Right atrium auricular region (tissue), 2 donors: ENCODE measurements around the gene FBXO46. TPM values are rescaled to one million over a fixed set of nuclear protein-coding genes. Genes with fewer than 3 reads are reported as not detected.

Experiments used
- DNase-seq: peaks from one replicate; pipeline ENCODE4 v3.0.0-alpha.2; 2019; ENCODE audit warnings: low spot score
- H3K27ac ChIP-seq, 2 donors: fragments of 200-600 bp; sonication (generic); 1 replicate in 1 of 2; 2 replicates in 1 of 2; pipeline ENCODE4 v1.5.1; 2016 to 2019
- H3K27me3 ChIP-seq, 2 donors: fragments of 200-600 bp; sonication (generic); one replicate each; pipeline versions ENCODE4 v1.5.1 to v1.6.0; 2017 to 2019
- H3K36me3 ChIP-seq: fragments of 200-600 bp; sonication (generic); one replicate; pipeline ENCODE4 v1.5.1; 2016
- H3K4me1 ChIP-seq, 2 donors: fragments of 200-600 bp; sonication (generic); one replicate each; pipeline versions ENCODE4 v1.5.1 to v1.6.0; 2017 to 2019
- H3K4me3 ChIP-seq, 2 donors: fragments of 200-600 bp; sonication (generic); 1 replicate in 1 of 2; 2 replicates in 1 of 2; pipeline ENCODE4 v1.5.1; 2017 to 2019; ENCODE audit warnings: mild to moderate bottlenecking in 1 of 2, moderate library complexity in 1 of 2
- H3K9me3 ChIP-seq, 2 donors: fragments of 200-600 bp; sonication (generic); one replicate each; pipeline ENCODE4 v1.5.1; 2019
- total RNA-seq, 2 donors: library from RNA; depleted of rRNA; stranded (reverse); fragments of >200 nt; gene quantifications; one replicate each; pipeline ENCODE4 v1.1.0, GENCODE V29; 2016
- TF ChIP-seq, protein P1 (sequence below), 2 donors: fragments of 200-600 bp; sonication (generic); IDR thresholded peaks; one replicate each; pipeline ENCODE4 v1.5.1; 2019; ENCODE audit warnings: antibody characterized with exemption in 2 of 2

Gene FBXO46
- total RNA-seq, 2 donors from 2014 or later, result 11.6 to 12.1 TPM

- Histone ChIP-seq H3K9me3 (no peaks in the 10 kb centered on the region), H3K36me3 (peaks cover 19% of the 10 kb centered on the region), H3K4me3 (no peak overlapping the region), H3K27me3 (no peaks in the 10 kb centered on the region), H3K4me1 (peaks cover 0 to 4% of the 10 kb centered on the region in 2 donors), H3K27ac (peak overlapping the region; percentile 61 to 80)
- no peak for DNase-seq
- TF ChIP-seq, protein P1, sequence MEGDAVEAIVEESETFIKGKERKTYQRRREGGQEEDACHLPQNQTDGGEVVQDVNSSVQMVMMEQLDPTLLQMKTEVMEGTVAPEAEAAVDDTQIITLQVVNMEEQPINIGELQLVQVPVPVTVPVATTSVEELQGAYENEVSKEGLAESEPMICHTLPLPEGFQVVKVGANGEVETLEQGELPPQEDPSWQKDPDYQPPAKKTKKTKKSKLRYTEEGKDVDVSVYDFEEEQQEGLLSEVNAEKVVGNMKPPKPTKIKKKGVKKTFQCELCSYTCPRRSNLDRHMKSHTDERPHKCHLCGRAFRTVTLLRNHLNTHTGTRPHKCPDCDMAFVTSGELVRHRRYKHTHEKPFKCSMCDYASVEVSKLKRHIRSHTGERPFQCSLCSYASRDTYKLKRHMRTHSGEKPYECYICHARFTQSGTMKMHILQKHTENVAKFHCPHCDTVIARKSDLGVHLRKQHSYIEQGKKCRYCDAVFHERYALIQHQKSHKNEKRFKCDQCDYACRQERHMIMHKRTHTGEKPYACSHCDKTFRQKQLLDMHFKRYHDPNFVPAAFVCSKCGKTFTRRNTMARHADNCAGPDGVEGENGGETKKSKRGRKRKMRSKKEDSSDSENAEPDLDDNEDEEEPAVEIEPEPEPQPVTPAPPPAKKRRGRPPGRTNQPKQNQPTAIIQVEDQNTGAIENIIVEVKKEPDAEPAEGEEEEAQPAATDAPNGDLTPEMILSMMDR (IDR thresholded peaks at IDR 0.05), result no peak
Measured at GRCh38 chr19:45710356-45711130, 20.2 kb downstream of the FBXO46 start.

GRCh38 chr19:45705710-45706415 lies 24.8 kb downstream of the FBXO46 start:
- no peak for DNase-seq
- H3K9me3 ChIP-seq, result no peaks in the 10 kb centered on the region
- H3K36me3 ChIP-seq, result no peaks in the 10 kb centered on the region
- no peak overlapping the region for H3K27ac ChIP-seq
- no peaks in the 10 kb centered on the region for H3K27me3 ChIP-seq
- TF ChIP-seq, protein P1 (IDR thresholded peaks at IDR 0.05), result no peak
- H3K4me3 ChIP-seq, result no peak overlapping the region
- no peaks in the 10 kb centered on the region for H3K4me1 ChIP-seq

GRCh38 chr19:45705115-45705514 lies 25.6 kb downstream of the FBXO46 start:
- Histone ChIP-seq H3K27ac (no peak overlapping the region), H3K9me3 (no peaks in the 10 kb centered on the region), H3K4me3 (no peak overlapping the region), H3K27me3 (no peaks in the 10 kb centered on the region), H3K4me1 (no peaks in the 10 kb centered on the region), H3K36me3 (no peaks in the 10 kb centered on the region)
- TF ChIP-seq, protein P1 (IDR thresholded peaks at IDR 0.05), result no peak
- no peak for DNase-seq

GRCh38 chr19:45701676-45702075 lies 29.0 kb downstream of the FBXO46 start:
- Histone ChIP-seq H3K27ac (no peak overlapping the region), H3K27me3 (no peaks in the 10 kb centered on the region)
- DNase-seq, result no peak

GRCh38 chr19:45693106-45693788 lies 37.4 kb downstream of the FBXO46 start:
- Histone ChIP-seq H3K4me3 (peak overlapping the region; percentile 81 to 85), H3K27ac (peak overlapping the region; percentile 86 to 92), H3K4me1 (peaks cover 0 to 19% of the 10 kb centered on the region in 2 donors), H3K27me3 (no peaks in the 10 kb centered on the region), H3K36me3 (peaks cover 12% of the 10 kb centered on the region), H3K9me3 (no peaks in the 10 kb centered on the region)
- TF ChIP-seq, protein P1 (IDR thresholded peaks at IDR 0.05), result peak; percentile 90 to 94
- peak; percentile 83 for DNase-seq

More at GRCh38 chr19:45701676-45702075, 29.0 kb downstream of the FBXO46 start:
- Histone ChIP-seq H3K4me3 (no peak overlapping the region), H3K4me1 (no peaks in the 10 kb centered on the region), H3K36me3 (no peaks in the 10 kb centered on the region), H3K9me3 (no peaks in the 10 kb centered on the region)
- TF ChIP-seq, protein P1 (IDR thresholded peaks at IDR 0.05), result no peak
